IPS-18a (cell line): ENCODE results near the gene TSPAN4.

Source experiments
- H3K27ac ChIP-seq: one replicate; pipeline ENCODE4 v1.5.1; 2013; ENCODE audit warnings: low read length
- H3K27me3 ChIP-seq: one replicate; pipeline ENCODE4 v1.6.1; 2013; ENCODE audit warnings: mild to moderate bottlenecking, low read length; ENCODE audit not compliant: control insufficient read depth, insufficient read depth
- H3K36me3 ChIP-seq: one replicate; pipeline ENCODE4 v1.6.1; 2013; ENCODE audit warnings: low read depth, low read length; ENCODE audit not compliant: control insufficient read depth
- H3K4me1 ChIP-seq: one replicate; pipeline ENCODE4 v1.6.1; 2013; ENCODE audit warnings: low read depth, low read length; ENCODE audit not compliant: control insufficient read depth
- H3K4me3 ChIP-seq: one replicate; pipeline ENCODE4 v1.5.1; 2013; ENCODE audit warnings: low read length
- H3K9ac ChIP-seq: one replicate; pipeline ENCODE4 v1.6.1; 2013; ENCODE audit warnings: mild to moderate bottlenecking, low read length, moderate library complexity
- H3K9me3 ChIP-seq: one replicate; pipeline ENCODE4 v1.6.1; 2013; ENCODE audit warnings: low read depth, low read length; ENCODE audit not compliant: control insufficient read depth

The TSPAN4 gene

GRCh38 chr11:828506-829175 is 14.0 kb upstream of the TSPAN4 start:
- no peak overlapping the region for H3K9ac ChIP-seq
- no peaks in the 10 kb centered on the region for H3K9me3 ChIP-seq
- peaks cover 38% of the 10 kb centered on the region for H3K4me1 ChIP-seq
- no peak overlapping the region for H3K27ac ChIP-seq
- H3K36me3 ChIP-seq, result no peaks in the 10 kb centered on the region
- peak overlapping the region; percentile 52 for H3K4me3 ChIP-seq
- peaks cover 79% of the 10 kb centered on the region for H3K27me3 ChIP-seq

DNA sequence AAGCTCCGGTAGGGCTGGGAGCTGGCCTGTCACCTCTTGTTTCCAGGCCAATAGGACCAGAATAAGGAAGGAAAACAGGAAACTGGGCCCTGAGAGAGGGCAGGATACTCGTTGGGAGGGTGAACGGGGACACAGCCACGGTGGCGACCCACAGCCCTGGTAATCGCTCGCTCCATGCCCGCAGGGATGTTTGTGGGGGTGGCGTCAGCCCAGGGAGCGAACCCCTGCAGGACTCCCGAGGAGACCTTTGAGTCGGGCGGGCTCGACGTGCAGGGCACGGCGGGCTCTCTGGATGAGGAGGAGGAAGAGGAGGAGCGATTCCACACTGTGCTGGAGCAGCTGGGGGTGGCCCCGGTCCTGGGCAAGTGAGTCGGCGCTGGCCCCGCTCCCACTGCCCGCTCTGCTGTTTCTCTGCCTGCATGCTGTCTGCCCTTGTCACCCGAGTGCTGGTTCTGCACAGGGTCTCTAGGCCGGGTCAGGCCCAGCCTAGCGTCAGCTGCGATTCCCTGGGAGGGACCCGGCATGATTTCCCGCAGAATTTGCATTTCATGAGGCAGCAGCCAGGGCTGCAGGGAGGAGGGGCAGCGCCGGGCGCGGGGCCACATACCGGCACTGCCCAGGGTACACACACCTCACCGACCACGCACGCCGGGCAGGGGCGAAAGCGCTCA is 13.3 kb upstream of the TSPAN4 start:
- peak overlapping the region; percentile 52 for H3K4me3 ChIP-seq
- H3K27me3 ChIP-seq, result peaks cover 86% of the 10 kb centered on the region
- no peak overlapping the region for H3K27ac ChIP-seq
- H3K9me3 ChIP-seq, result no peaks in the 10 kb centered on the region
- no peaks in the 10 kb centered on the region for H3K36me3 ChIP-seq
- H3K4me1 ChIP-seq, result peaks cover 41% of the 10 kb centered on the region
- no peak overlapping the region for H3K9ac ChIP-seq

GRCh38 chr11:829847-830294 is 12.8 kb upstream of the TSPAN4 start:
- Histone ChIP-seq H3K4me1 (peaks cover 41% of the 10 kb centered on the region), H3K27me3 (peaks cover 92% of the 10 kb centered on the region), H3K9ac (no peak overlapping the region), H3K9me3 (no peaks in the 10 kb centered on the region), H3K36me3 (no peaks in the 10 kb centered on the region), H3K4me3 (peak overlapping the region; percentile 52), H3K27ac (no peak overlapping the region)

DNA sequence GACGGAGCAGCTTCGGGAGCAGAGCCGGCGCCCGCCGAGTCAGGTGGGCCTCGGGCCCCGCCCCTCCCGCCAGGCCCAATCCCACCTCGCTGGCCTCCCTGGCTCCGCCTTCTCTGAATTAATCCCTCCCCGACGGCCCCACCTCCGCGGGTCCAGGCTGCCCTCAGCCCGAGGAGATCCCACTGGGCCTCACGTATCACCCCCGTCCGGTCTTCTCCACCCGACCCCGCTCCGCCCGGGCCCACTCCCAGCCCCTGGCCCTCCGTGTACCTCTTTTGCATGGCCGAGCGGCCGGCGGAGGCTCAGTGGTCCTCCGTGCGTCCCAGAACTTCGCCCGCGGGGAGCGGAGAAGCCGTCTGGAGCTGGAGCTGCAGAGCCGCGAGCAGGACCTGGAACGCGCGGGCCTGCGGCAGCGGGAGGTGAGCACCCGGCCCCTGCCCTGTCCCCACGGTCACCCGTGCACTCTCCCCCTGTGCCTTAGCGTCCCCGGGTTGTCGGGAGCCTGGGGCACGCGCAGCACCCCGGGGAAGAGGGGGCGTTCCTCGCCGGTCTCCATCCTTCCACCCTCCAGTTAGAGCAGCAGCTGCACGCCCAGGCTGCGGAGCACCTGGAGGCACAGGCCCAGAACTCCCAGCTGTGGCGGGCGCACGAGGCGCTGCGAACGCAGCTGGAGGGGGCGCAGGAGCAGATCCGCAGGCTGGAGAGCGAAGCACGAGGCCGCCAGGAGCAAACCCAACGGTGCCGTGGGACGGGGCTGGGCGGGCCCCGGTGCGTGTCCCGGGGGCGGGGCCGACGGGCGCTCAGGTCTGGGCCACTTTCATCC is 12.1 kb upstream of the TSPAN4 start:
- no peaks in the 10 kb centered on the region for H3K9me3 ChIP-seq
- peak overlapping the region; percentile 52 for H3K4me3 ChIP-seq
- H3K27ac ChIP-seq, result no peak overlapping the region
- H3K4me1 ChIP-seq, result peaks cover 41% of the 10 kb centered on the region
- no peak overlapping the region for H3K9ac ChIP-seq
- peaks cover 88% of the 10 kb centered on the region for H3K27me3 ChIP-seq
- H3K36me3 ChIP-seq, result no peaks in the 10 kb centered on the region

DNA sequence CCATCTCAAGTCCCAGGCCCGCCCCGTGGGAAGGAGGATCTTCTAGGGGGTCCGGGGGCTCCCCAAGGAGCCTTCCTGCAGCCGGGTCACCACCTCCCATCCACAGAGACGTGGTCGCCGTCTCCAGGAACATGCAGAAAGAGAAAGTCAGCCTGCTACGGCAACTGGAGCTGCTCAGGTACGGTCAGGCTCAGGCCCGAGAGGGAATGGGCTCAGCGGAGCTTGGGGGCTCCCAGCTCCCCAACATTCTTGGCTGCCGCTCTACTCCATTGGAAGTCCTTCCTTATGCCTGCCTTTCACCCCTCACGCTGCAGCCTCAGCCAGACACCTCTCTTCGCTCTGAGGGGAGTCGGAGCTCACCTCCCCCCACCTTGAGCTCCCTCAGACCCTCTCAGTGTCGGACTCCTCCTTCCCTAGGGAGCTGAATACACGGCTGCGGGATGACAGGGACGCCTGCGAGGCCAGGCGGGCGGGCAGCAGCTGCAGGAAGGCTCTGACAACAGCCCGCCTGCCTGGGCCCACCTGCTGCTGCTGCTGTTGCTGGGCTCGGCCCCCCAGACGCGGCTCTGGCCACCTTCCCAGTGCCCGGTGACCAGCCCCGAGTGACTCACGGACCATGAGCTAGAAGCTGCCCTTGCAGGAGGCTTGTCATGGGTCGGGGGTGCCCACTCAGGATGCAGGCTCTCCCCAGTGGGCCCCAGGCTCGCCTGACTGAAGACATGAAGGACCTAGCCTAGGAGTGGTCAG is 11.4 kb upstream of the TSPAN4 start:
- H3K9me3 ChIP-seq, result no peaks in the 10 kb centered on the region
- no peaks in the 10 kb centered on the region for H3K36me3 ChIP-seq
- H3K27ac ChIP-seq, result no peak overlapping the region
- H3K27me3 ChIP-seq, result peaks cover 80% of the 10 kb centered on the region
- H3K4me1 ChIP-seq, result peaks cover 41% of the 10 kb centered on the region
- peak overlapping the region; percentile 50 for H3K4me3 ChIP-seq
- H3K9ac ChIP-seq, result no peak overlapping the region

GRCh38 chr11:831961-832528 is 10.6 kb upstream of the TSPAN4 start:
- H3K4me1 ChIP-seq, result peaks cover 41% of the 10 kb centered on the region
- H3K36me3 ChIP-seq, result no peaks in the 10 kb centered on the region
- peaks cover 72% of the 10 kb centered on the region for H3K27me3 ChIP-seq
- no peak overlapping the region for H3K9ac ChIP-seq
- H3K4me3 ChIP-seq, result peak overlapping the region; percentile 39
- H3K27ac ChIP-seq, result no peak overlapping the region
- H3K9me3 ChIP-seq, result no peaks in the 10 kb centered on the region

DNA sequence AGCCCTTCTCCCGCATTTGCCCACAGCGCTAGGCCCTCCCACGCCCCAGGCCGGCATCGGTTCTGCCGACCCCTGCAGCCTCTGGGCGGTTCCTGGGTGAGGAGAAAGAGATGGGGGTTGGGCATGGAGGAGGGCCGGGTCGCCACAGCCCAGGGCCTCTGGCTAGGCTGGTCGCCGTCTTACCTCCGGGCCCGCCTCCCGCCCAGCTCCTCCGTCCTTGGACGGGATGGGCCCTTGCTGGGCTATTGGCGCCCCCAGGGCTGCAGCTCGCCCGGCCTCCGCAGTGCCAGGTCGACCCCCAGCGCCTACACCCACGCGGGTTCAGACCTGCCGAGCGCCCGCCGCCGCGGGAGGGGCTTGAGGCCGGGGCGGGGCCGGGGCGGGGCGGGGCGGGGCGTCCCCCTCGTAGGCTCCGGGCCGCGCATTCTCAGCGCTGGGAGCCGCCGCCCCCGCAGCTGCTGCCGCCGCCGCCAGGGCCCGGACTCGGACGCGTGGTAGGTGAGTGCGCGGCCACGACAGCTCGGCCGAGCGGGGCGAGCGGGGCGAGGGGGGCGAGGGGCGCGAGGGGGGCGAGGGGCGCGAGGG is 10.0 kb upstream of the TSPAN4 start, which contains the start of gene CD151:
TSS of gene CD151 (plus strand) at position 424 of the 585 bp plus-strand sequence. CDS start 3,118 bp downstream, outside the sequence.
- Histone ChIP-seq H3K36me3 (no peaks in the 10 kb centered on the region), H3K4me1 (peaks cover 40% of the 10 kb centered on the region), H3K9ac (peak within 1 kb of the TSS; percentile 9), H3K27me3 (peaks cover 66% of the 10 kb centered on the region), H3K4me3 (peak within 1 kb of the TSS; percentile 62), H3K27ac (no peak within 1 kb of the TSS), H3K9me3 (no peaks in the 10 kb centered on the region)

- Histone ChIP-seq H3K27ac (no peak overlapping the region), H3K36me3 (no peaks in the 10 kb centered on the region), H3K27me3 (peaks cover 60% of the 10 kb centered on the region), H3K9me3 (no peaks in the 10 kb centered on the region), H3K4me3 (peak overlapping the region; percentile 62), H3K9ac (peak overlapping the region; percentile 9), H3K4me1 (peaks cover 34% of the 10 kb centered on the region)
Measured at GRCh38 chr11:833114-833791, 9.4 kb upstream of the TSPAN4 start.

- H3K27ac ChIP-seq, result no peak overlapping the region
- no peaks in the 10 kb centered on the region for H3K9me3 ChIP-seq
- H3K4me1 ChIP-seq, result peaks cover 29% of the 10 kb centered on the region
- peaks cover 54% of the 10 kb centered on the region for H3K27me3 ChIP-seq
- H3K4me3 ChIP-seq, result peak overlapping the region; percentile 62
- H3K9ac ChIP-seq, result peak overlapping the region; percentile 9
- H3K36me3 ChIP-seq, result peaks cover 4% of the 10 kb centered on the region
Measured at GRCh38 chr11:833849-834311, 8.8 kb upstream of the TSPAN4 start.
